ENCODE results near the gene HERC4.
"Not testable (repeated sequence)": the region's sequence is repeated elsewhere in the genome, so short reads cannot be mapped to it uniquely, and the experiment has no call there.

The HERC4 gene

GRCh38 chr10:67914777-67915340 lies 160.2 kb downstream of the HERC4 start:
- H3K9ac ChIP-seq (ENCODE audit: low read depth in 1 of 2, low read length in 2 of 2) = no peak overlapping the region

DNA sequence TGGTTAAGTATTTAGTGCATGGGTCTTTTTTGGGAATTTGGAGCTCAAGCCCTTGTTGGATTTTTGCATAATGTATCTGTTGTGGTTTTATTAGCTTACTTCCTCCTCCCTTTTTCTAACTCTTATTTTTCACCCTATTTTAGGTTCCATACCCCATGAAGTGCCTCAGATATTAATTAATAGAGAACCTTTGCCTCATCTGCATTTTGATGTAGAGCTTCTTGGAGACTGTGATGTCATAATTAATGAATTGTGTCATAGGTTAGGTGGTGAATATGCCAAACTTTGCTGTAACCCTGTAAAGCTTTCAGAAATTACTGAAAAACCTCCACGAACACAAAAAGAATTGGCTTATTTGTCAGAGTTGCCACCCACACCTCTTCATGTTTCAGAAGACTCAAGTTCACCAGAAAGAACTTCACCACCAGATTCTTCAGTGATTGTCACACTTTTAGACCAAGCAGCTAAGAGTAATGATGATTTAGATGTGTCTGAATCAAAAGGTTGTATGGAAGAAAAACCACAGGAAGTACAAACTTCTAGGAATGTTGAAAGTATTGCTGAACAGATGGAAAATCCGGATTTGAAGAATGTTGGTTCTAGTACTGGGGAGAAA lies 162.6 kb downstream of the HERC4 start:
- no peaks in the 10 kb centered on the region for H3K9me3 ChIP-seq (ENCODE audit: control insufficient read depth in 1 of 2, low read length in 2 of 2)
- no peak overlapping the region for H3K4me3 ChIP-seq (ENCODE audit: low read depth in 1 of 2, low read length in 2 of 2)
- H3K9ac ChIP-seq (ENCODE audit: low read depth in 1 of 2, low read length in 2 of 2) = no peak overlapping the region
- H3K36me3 ChIP-seq (ENCODE audit: control insufficient read depth in 1 of 2, insufficient read depth in 2 of 2, low read length in 2 of 2) = peaks cover 49 to 82% of the 10 kb centered on the region in 2 donors
- no peaks in the 10 kb centered on the region for H3K4me1 ChIP-seq (ENCODE audit: control insufficient read depth in 1 of 2, insufficient read depth in 2 of 2, low read length in 2 of 2)
- H3K27ac ChIP-seq (ENCODE audit: low read depth, low read length) = no peak overlapping the region
- H3K27me3 ChIP-seq (ENCODE audit: control insufficient read depth in 1 of 2, insufficient read depth in 2 of 2, low read length in 2 of 2) = no peaks in the 10 kb centered on the region

More at GRCh38 chr10:67914777-67915340, 160.2 kb downstream of the HERC4 start:
- Histone ChIP-seq H3K4me1 (ENCODE audit: control insufficient read depth in 1 of 2, insufficient read depth in 2 of 2, low read length in 2 of 2) (no peaks in the 10 kb centered on the region), H3K27ac (ENCODE audit: low read depth, low read length) (no peak overlapping the region), H3K27me3 (ENCODE audit: control insufficient read depth in 1 of 2, insufficient read depth in 2 of 2, low read length in 2 of 2) (no peaks in the 10 kb centered on the region), H3K4me3 (ENCODE audit: low read depth in 1 of 2, low read length in 2 of 2) (no peak overlapping the region), H3K36me3 (ENCODE audit: control insufficient read depth in 1 of 2, insufficient read depth in 2 of 2, low read length in 2 of 2) (peaks cover 35 to 67% of the 10 kb centered on the region in 2 donors), H3K9me3 (ENCODE audit: control insufficient read depth in 1 of 2, low read length in 2 of 2) (no peaks in the 10 kb centered on the region)

GRCh38 chr10:67903581-67903980 lies 171.5 kb downstream of the HERC4 start:
- Histone ChIP-seq H3K9ac (ENCODE audit: low read depth in 1 of 2, low read length in 2 of 2) (no peak overlapping the region), H3K4me3 (ENCODE audit: low read depth in 1 of 2, low read length in 2 of 2) (no peak overlapping the region), H3K36me3 (ENCODE audit: control insufficient read depth in 1 of 2, insufficient read depth in 2 of 2, low read length in 2 of 2) (peaks cover 20 to 58% of the 10 kb centered on the region in 2 donors), H3K4me1 (ENCODE audit: control insufficient read depth in 1 of 2, insufficient read depth in 2 of 2, low read length in 2 of 2) (no peaks in the 10 kb centered on the region), H3K9me3 (ENCODE audit: control insufficient read depth in 1 of 2, low read length in 2 of 2) (no peaks in the 10 kb centered on the region), H3K27ac (ENCODE audit: low read depth, low read length) (no peak overlapping the region), H3K27me3 (ENCODE audit: control insufficient read depth in 1 of 2, insufficient read depth in 2 of 2, low read length in 2 of 2) (no peaks in the 10 kb centered on the region)

DNA sequence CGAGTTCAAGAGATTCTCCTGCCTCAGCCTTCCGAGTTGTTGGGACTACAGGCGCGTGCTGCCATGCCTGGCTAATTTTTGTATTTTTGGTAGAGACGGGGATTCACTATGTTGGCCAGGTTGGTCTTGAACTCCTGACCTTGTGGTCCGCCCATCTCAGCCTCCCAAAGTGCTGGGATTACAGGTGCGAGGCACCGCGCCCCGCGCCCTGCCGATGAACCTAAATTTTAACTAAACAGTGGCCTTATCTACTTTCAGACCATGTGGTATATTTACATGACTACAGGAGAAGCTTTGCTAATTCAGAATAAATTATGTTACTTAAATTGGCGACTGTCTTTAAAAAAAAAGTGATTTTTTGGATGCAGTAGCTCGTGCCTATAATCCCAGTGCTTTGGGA lies 181.4 kb downstream of the HERC4 start:
- no peaks in the 10 kb centered on the region for H3K4me1 ChIP-seq (ENCODE audit: control insufficient read depth in 1 of 2, insufficient read depth in 2 of 2, low read length in 2 of 2)
- H3K27ac ChIP-seq (ENCODE audit: low read depth, low read length) = no peak overlapping the region
- peaks cover 19 to 80% of the 10 kb centered on the region in 2 donors for H3K36me3 ChIP-seq (ENCODE audit: control insufficient read depth in 1 of 2, insufficient read depth in 2 of 2, low read length in 2 of 2)
- no peaks in the 10 kb centered on the region for H3K9me3 ChIP-seq (ENCODE audit: control insufficient read depth in 1 of 2, low read length in 2 of 2)
- H3K27me3 ChIP-seq (ENCODE audit: control insufficient read depth in 1 of 2, insufficient read depth in 2 of 2, low read length in 2 of 2) = no peaks in the 10 kb centered on the region
- H3K4me3 ChIP-seq (ENCODE audit: low read depth in 1 of 2, low read length in 2 of 2) = no peak overlapping the region
- no peak overlapping the region for H3K9ac ChIP-seq (ENCODE audit: low read depth in 1 of 2, low read length in 2 of 2)

- no peaks in the 10 kb centered on the region for H3K27me3 ChIP-seq (ENCODE audit: control insufficient read depth in 1 of 2, insufficient read depth in 2 of 2, low read length in 2 of 2)
- peaks cover 6 to 15% of the 10 kb centered on the region in 2 donors for H3K4me1 ChIP-seq (ENCODE audit: control insufficient read depth in 1 of 2, insufficient read depth in 2 of 2, low read length in 2 of 2)
- peak overlapping the region; percentile 72 to 81 for H3K9ac ChIP-seq (ENCODE audit: low read depth in 1 of 2, low read length in 2 of 2)
- H3K9me3 ChIP-seq (ENCODE audit: control insufficient read depth in 1 of 2, low read length in 2 of 2) = no peaks in the 10 kb centered on the region
- H3K4me3 ChIP-seq (ENCODE audit: low read depth in 1 of 2, low read length in 2 of 2) = peak overlapping the region; percentile 88 to 93
- H3K27ac ChIP-seq (ENCODE audit: low read depth, low read length) = peak overlapping the region; percentile 87
- peaks cover 13 to 25% of the 10 kb centered on the region in 2 donors for H3K36me3 ChIP-seq (ENCODE audit: control insufficient read depth in 1 of 2, insufficient read depth in 2 of 2, low read length in 2 of 2)
These were observed 190.0 kb downstream of the HERC4 start for GRCh38 chr10:67884842-67885670.

DNA sequence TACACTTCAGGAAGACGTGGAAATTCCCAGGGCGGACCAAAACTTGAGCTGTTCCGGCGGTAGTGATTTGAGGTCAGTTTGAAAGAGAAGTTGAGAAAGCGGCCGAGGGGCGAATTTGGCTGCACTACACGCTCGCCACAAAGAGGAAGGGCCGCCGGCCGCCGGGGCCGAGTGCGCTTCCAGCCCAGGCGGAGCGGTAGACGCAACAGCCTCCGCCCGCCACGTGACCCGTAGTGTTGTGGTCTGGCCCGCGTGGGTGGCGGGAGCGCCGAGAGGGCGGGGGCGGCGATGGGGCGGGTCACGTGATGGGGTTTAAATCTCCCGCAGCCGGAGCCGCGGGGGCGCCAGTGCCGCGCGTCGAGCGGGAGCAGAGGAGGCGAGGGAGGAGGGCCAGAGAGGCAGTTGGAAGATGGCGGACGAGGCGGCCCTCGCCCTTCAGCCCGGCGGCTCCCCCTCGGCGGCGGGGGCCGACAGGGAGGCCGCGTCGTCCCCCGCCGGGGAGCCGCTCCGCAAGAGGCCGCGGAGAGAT lies 190.7 kb downstream of the HERC4 start, which contains the start of gene SIRT1:
Gene SIRT1, plus strand, starts transcription at position 344 of the 529 bp plus-strand sequence. Its CDS starts 66 bp downstream, at position 410.
- Histone ChIP-seq H3K9me3 (ENCODE audit: control insufficient read depth in 1 of 2, low read length in 2 of 2) (no peaks in the 10 kb centered on the region), H3K9ac (ENCODE audit: low read depth in 1 of 2, low read length in 2 of 2) (peak within 1 kb of the TSS; percentile 79 to 81), H3K36me3 (ENCODE audit: control insufficient read depth in 1 of 2, insufficient read depth in 2 of 2, low read length in 2 of 2) (peaks cover 8 to 18% of the 10 kb centered on the region in 2 donors), H3K4me1 (ENCODE audit: control insufficient read depth in 1 of 2, insufficient read depth in 2 of 2, low read length in 2 of 2) (peaks cover 6 to 15% of the 10 kb centered on the region in 2 donors), H3K27ac (ENCODE audit: low read depth, low read length) (peak within 1 kb of the TSS; percentile 87), H3K4me3 (ENCODE audit: low read depth in 1 of 2, low read length in 2 of 2) (peak within 1 kb of the TSS; percentile 88 to 93), H3K27me3 (ENCODE audit: control insufficient read depth in 1 of 2, insufficient read depth in 2 of 2, low read length in 2 of 2) (no peaks in the 10 kb centered on the region)

- peak overlapping the region; percentile 79 to 81 for H3K9ac ChIP-seq (ENCODE audit: low read depth in 1 of 2, low read length in 2 of 2)
- H3K4me1 ChIP-seq (ENCODE audit: control insufficient read depth in 1 of 2, insufficient read depth in 2 of 2, low read length in 2 of 2) = peaks cover 6 to 15% of the 10 kb centered on the region in 2 donors
- H3K4me3 ChIP-seq (ENCODE audit: low read depth in 1 of 2, low read length in 2 of 2) = peak overlapping the region; percentile 88 to 93
- H3K27ac ChIP-seq (ENCODE audit: low read depth, low read length) = peak overlapping the region; percentile 87
- H3K36me3 ChIP-seq (ENCODE audit: control insufficient read depth in 1 of 2, insufficient read depth in 2 of 2, low read length in 2 of 2) = peaks cover 3 to 12% of the 10 kb centered on the region in 2 donors
- H3K27me3 ChIP-seq (ENCODE audit: control insufficient read depth in 1 of 2, insufficient read depth in 2 of 2, low read length in 2 of 2) = no peaks in the 10 kb centered on the region
- H3K9me3 ChIP-seq (ENCODE audit: control insufficient read depth in 1 of 2, low read length in 2 of 2) = no peaks in the 10 kb centered on the region
These were observed 191.3 kb downstream of the HERC4 start for GRCh38 chr10:67883710-67884312.

DNA sequence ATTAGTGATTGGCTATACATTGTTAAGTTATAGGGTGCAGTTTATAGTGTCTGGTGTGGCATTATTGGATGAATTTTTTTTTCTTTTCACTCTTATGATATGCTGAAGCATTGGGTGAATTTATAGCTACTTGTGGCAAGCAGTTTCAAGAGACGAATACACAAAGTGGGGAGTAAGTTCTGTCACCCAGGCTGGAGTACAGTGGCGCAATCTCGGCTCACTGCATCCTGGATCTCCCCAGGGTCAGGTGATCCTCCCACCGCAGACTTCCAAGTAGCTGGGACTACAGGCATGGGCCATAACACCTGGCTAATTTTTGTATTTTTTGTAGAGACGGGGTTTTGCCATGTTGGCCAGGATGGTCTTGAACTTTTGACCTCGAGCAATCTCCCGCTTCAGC lies 196.9 kb downstream of the HERC4 start:
- no peak overlapping the region for H3K27ac ChIP-seq (ENCODE audit: low read depth, low read length)
- no peaks in the 10 kb centered on the region for H3K9me3 ChIP-seq (ENCODE audit: control insufficient read depth in 1 of 2, low read length in 2 of 2)
- H3K36me3 ChIP-seq (ENCODE audit: control insufficient read depth in 1 of 2, insufficient read depth in 2 of 2, low read length in 2 of 2) = no peaks in the 10 kb centered on the region
- no peaks in the 10 kb centered on the region for H3K27me3 ChIP-seq (ENCODE audit: control insufficient read depth in 1 of 2, insufficient read depth in 2 of 2, low read length in 2 of 2)
- no peak overlapping the region for H3K4me3 ChIP-seq (ENCODE audit: low read depth in 1 of 2, low read length in 2 of 2)
- H3K9ac ChIP-seq (ENCODE audit: low read depth in 1 of 2, low read length in 2 of 2) = no peak overlapping the region
- no peaks in the 10 kb centered on the region for H3K4me1 ChIP-seq (ENCODE audit: control insufficient read depth in 1 of 2, insufficient read depth in 2 of 2, low read length in 2 of 2)

- H3K4me1 ChIP-seq (ENCODE audit: control insufficient read depth in 1 of 2, insufficient read depth in 2 of 2, low read length in 2 of 2); H3K9me3 ChIP-seq (ENCODE audit: control insufficient read depth in 1 of 2, low read length in 2 of 2): not testable (repeated sequence)
These were observed 197.7 kb downstream of the HERC4 start for GRCh38 chr10:67877421-67877820.

More at GRCh38 chr10:67877421-67877820, 197.7 kb downstream of the HERC4 start:
- not testable (repeated sequence) for H3K36me3 ChIP-seq (ENCODE audit: control insufficient read depth in 1 of 2, insufficient read depth in 2 of 2, low read length in 2 of 2); H3K27ac ChIP-seq (ENCODE audit: low read depth, low read length); H3K27me3 ChIP-seq (ENCODE audit: control insufficient read depth in 1 of 2, insufficient read depth in 2 of 2, low read length in 2 of 2); H3K4me3 ChIP-seq (ENCODE audit: low read depth in 1 of 2, low read length in 2 of 2); H3K9ac ChIP-seq (ENCODE audit: low read depth in 1 of 2, low read length in 2 of 2)

Measured in duodenal mucosa (tissue), 2 donors.